Rectal smooth muscle tissue (tissue), 1 donor: ENCODE measurements around the gene APCDD1.
"Not testable (repeated sequence)": the region's sequence is repeated elsewhere in the genome, so short reads cannot be mapped to it uniquely, and the experiment has no call there.

Experiments used
- H3K27ac ChIP-seq: one replicate; pipeline ENCODE4 v1.7.0; 2013; ENCODE audit warnings: low read depth, low read length, inconsistent platforms
- H3K27me3 ChIP-seq: one replicate; pipeline ENCODE4 v1.7.0; 2013; ENCODE audit warnings: low read length; ENCODE audit not compliant: control insufficient read depth, insufficient read depth
- H3K36me3 ChIP-seq: one replicate; pipeline ENCODE4 v1.7.0; 2013; ENCODE audit warnings: low read length; ENCODE audit not compliant: control insufficient read depth, insufficient read depth
- H3K4me1 ChIP-seq: one replicate; pipeline ENCODE4 v1.7.0; 2013; ENCODE audit warnings: low read length; ENCODE audit not compliant: control insufficient read depth, insufficient read depth
- H3K4me3 ChIP-seq: one replicate; pipeline ENCODE4 v1.7.0; 2013; ENCODE audit warnings: low read length
- H3K9ac ChIP-seq: one replicate; pipeline ENCODE4 v1.7.0; 2013; ENCODE audit warnings: low read length

APCDD1 gene

GRCh38 chr18:10487154-10487553, 32.7 kb downstream of the APCDD1 start:
- H3K36me3 ChIP-seq = no peaks in the 10 kb centered on the region
- no peak overlapping the region for H3K4me3 ChIP-seq
- no peak overlapping the region for H3K27ac ChIP-seq
- no peaks in the 10 kb centered on the region for H3K27me3 ChIP-seq
- peaks cover 12% of the 10 kb centered on the region for H3K4me1 ChIP-seq
- no peak overlapping the region for H3K9ac ChIP-seq

GRCh38 chr18:10488017-10488416, 33.6 kb downstream of the APCDD1 start:
- H3K36me3 ChIP-seq = no peaks in the 10 kb centered on the region
- no peak overlapping the region for H3K9ac ChIP-seq
- H3K4me3 ChIP-seq = no peak overlapping the region
- no peak overlapping the region for H3K27ac ChIP-seq
- H3K27me3 ChIP-seq = no peaks in the 10 kb centered on the region
- peaks cover 8% of the 10 kb centered on the region for H3K4me1 ChIP-seq

- H3K27ac ChIP-seq = no peak overlapping the region
- H3K4me1 ChIP-seq = peaks cover 8% of the 10 kb centered on the region
- H3K4me3 ChIP-seq = no peak overlapping the region
- H3K36me3 ChIP-seq = no peaks in the 10 kb centered on the region
- H3K27me3 ChIP-seq = no peaks in the 10 kb centered on the region
- no peak overlapping the region for H3K9ac ChIP-seq
These were observed 36.1 kb downstream of the APCDD1 start for GRCh38 chr18:10490401-10491165.

GRCh38 chr18:10495936-10496335, 41.5 kb downstream of the APCDD1 start:
- Histone ChIP-seq H3K4me3 (no peak overlapping the region), H3K27me3 (no peaks in the 10 kb centered on the region), H3K36me3 (no peaks in the 10 kb centered on the region), H3K27ac (no peak overlapping the region), H3K9ac (no peak overlapping the region), H3K4me1 (no peaks in the 10 kb centered on the region)

GRCh38 chr18:10497206-10497749, 42.8 kb downstream of the APCDD1 start:
- H3K4me3 ChIP-seq = no peak overlapping the region
- no peaks in the 10 kb centered on the region for H3K36me3 ChIP-seq
- H3K27ac ChIP-seq = no peak overlapping the region
- no peaks in the 10 kb centered on the region for H3K4me1 ChIP-seq
- no peaks in the 10 kb centered on the region for H3K27me3 ChIP-seq
- no peak overlapping the region for H3K9ac ChIP-seq

GRCh38 chr18:10499230-10499629, 44.8 kb downstream of the APCDD1 start:
- H3K4me3 ChIP-seq = no peak overlapping the region
- no peaks in the 10 kb centered on the region for H3K4me1 ChIP-seq
- no peak overlapping the region for H3K9ac ChIP-seq
- H3K36me3 ChIP-seq = no peaks in the 10 kb centered on the region
- H3K27me3 ChIP-seq = no peaks in the 10 kb centered on the region
- no peak overlapping the region for H3K27ac ChIP-seq

- Histone ChIP-seq H3K9ac (no peak overlapping the region), H3K36me3 (no peaks in the 10 kb centered on the region), H3K27ac (no peak overlapping the region), H3K4me3 (no peak overlapping the region), H3K4me1 (no peaks in the 10 kb centered on the region), H3K27me3 (no peaks in the 10 kb centered on the region)
These were observed 45.6 kb downstream of the APCDD1 start for GRCh38 chr18:10500038-10500437.

- H3K4me3 ChIP-seq = no peak overlapping the region
- no peak overlapping the region for H3K9ac ChIP-seq
- H3K4me1 ChIP-seq = no peaks in the 10 kb centered on the region
- no peak overlapping the region for H3K27ac ChIP-seq
- no peaks in the 10 kb centered on the region for H3K36me3 ChIP-seq
- no peaks in the 10 kb centered on the region for H3K27me3 ChIP-seq
These were observed 50.3 kb downstream of the APCDD1 start for GRCh38 chr18:10504723-10505122.

- H3K36me3 ChIP-seq, H3K4me1 ChIP-seq, H3K9ac ChIP-seq, H3K27ac ChIP-seq, H3K27me3 ChIP-seq, H3K4me3 ChIP-seq: not testable (repeated sequence)
These were observed 51.5 kb downstream of the APCDD1 start for GRCh38 chr18:10505892-10506291.

- Histone ChIP-seq H3K9ac (no peak overlapping the region), H3K27ac (no peak overlapping the region), H3K4me1 (no peaks in the 10 kb centered on the region), H3K4me3 (no peak overlapping the region), H3K27me3 (no peaks in the 10 kb centered on the region), H3K36me3 (no peaks in the 10 kb centered on the region)
These were observed 54.2 kb downstream of the APCDD1 start for GRCh38 chr18:10508591-10508990.

GRCh38 chr18:10511236-10511635, 56.8 kb downstream of the APCDD1 start:
- no peak overlapping the region for H3K4me3 ChIP-seq
- no peaks in the 10 kb centered on the region for H3K36me3 ChIP-seq
- no peaks in the 10 kb centered on the region for H3K27me3 ChIP-seq
- no peaks in the 10 kb centered on the region for H3K4me1 ChIP-seq
- H3K9ac ChIP-seq = no peak overlapping the region
- no peak overlapping the region for H3K27ac ChIP-seq

- H3K4me1 ChIP-seq = no peaks in the 10 kb centered on the region
- H3K36me3 ChIP-seq = no peaks in the 10 kb centered on the region
- no peak overlapping the region for H3K9ac ChIP-seq
- H3K27ac ChIP-seq = no peak overlapping the region
- no peaks in the 10 kb centered on the region for H3K27me3 ChIP-seq
- no peak overlapping the region for H3K4me3 ChIP-seq
These were observed 59.6 kb downstream of the APCDD1 start for GRCh38 chr18:10514082-10514481.

- no peak overlapping the region for H3K4me3 ChIP-seq
- H3K4me1 ChIP-seq = peaks cover under 1% of the 10 kb centered on the region
- H3K27me3 ChIP-seq = no peaks in the 10 kb centered on the region
- no peak overlapping the region for H3K9ac ChIP-seq
- H3K27ac ChIP-seq = no peak overlapping the region
- H3K36me3 ChIP-seq = no peaks in the 10 kb centered on the region
These were observed 60.2 kb downstream of the APCDD1 start for GRCh38 chr18:10514601-10515000.
